ENCODE measurements around the gene ACSM3. TPM values are rescaled to one million over a fixed set of nuclear protein-coding genes. Genes with fewer than 3 reads are reported as not detected.
A peak's percentile ranks its signal among the peaks of the same experiment; 100 is the strongest.

The ACSM3 gene
- total and polyA plus RNA-seq, 2 experiments from 2014 or later, result 1.8 to 4.5 TPM

- TF ChIP-seq CTCF (IDR thresholded peaks at IDR 0.05; ENCODE audit: low read depth, low read length), result no peak
- peaks cover 12% of the 10 kb centered on the region for H3K36me3 ChIP-seq
- no peak for DNase-seq (ENCODE audit: low read depth in 1 of 2, low spot score in 1 of 2)
- H3K27ac ChIP-seq, result no peak overlapping the region
- H3K4me3 ChIP-seq, result no peak overlapping the region
- H3K27me3 ChIP-seq, result no peaks in the 10 kb centered on the region
- H3K9me3 ChIP-seq (ENCODE audit: low read depth), result no peaks in the 10 kb centered on the region
- peaks cover 3% of the 10 kb centered on the region for H3K4me1 ChIP-seq (ENCODE audit: low read depth)
These were observed 57.9 kb downstream of the ACSM3 start for GRCh38 chr16:20821682-20822081.

- Histone ChIP-seq H3K27me3 (no peaks in the 10 kb centered on the region), H3K27ac (no peak overlapping the region), H3K4me1 (ENCODE audit: low read depth) (peaks cover 3% of the 10 kb centered on the region), H3K36me3 (peaks cover 12% of the 10 kb centered on the region), H3K9me3 (ENCODE audit: low read depth) (no peaks in the 10 kb centered on the region), H3K4me3 (no peak overlapping the region)
- TF ChIP-seq CTCF (IDR thresholded peaks at IDR 0.05; ENCODE audit: low read depth, low read length), result no peak
- DNase-seq (ENCODE audit: low read depth in 1 of 2, low spot score in 1 of 2), result no peak
These were observed 58.9 kb downstream of the ACSM3 start for GRCh38 chr16:20822521-20823325.

- no peak overlapping the region for H3K4me3 ChIP-seq
- peaks cover 13% of the 10 kb centered on the region for H3K36me3 ChIP-seq
- H3K9me3 ChIP-seq (ENCODE audit: low read depth), result no peaks in the 10 kb centered on the region
- peak in 1 of 2 donors; percentile 40 for DNase-seq (ENCODE audit: low read depth in 1 of 2, low spot score in 1 of 2)
- peaks cover 3% of the 10 kb centered on the region for H3K4me1 ChIP-seq (ENCODE audit: low read depth)
- H3K27me3 ChIP-seq, result no peaks in the 10 kb centered on the region
- H3K27ac ChIP-seq, result no peak overlapping the region
- no peak for TF ChIP-seq CTCF (IDR thresholded peaks at IDR 0.05; ENCODE audit: low read depth, low read length)
These were observed 62.3 kb downstream of the ACSM3 start for GRCh38 chr16:20826039-20826566.

GRCh38 chr16:20829536-20829935 is 65.7 kb downstream of the ACSM3 start:
- Histone ChIP-seq H3K4me3 (no peak overlapping the region), H3K9me3 (ENCODE audit: low read depth) (no peaks in the 10 kb centered on the region), H3K27me3 (no peaks in the 10 kb centered on the region), H3K36me3 (peaks cover 10% of the 10 kb centered on the region), H3K27ac (no peak overlapping the region), H3K4me1 (ENCODE audit: low read depth) (no peaks in the 10 kb centered on the region)
- DNase-seq (ENCODE audit: low read depth in 1 of 2, low spot score in 1 of 2), result no peak
- no peak for TF ChIP-seq CTCF (IDR thresholded peaks at IDR 0.05; ENCODE audit: low read depth, low read length)

GRCh38 chr16:20830372-20830771 is 66.6 kb downstream of the ACSM3 start:
- peaks cover 10% of the 10 kb centered on the region for H3K36me3 ChIP-seq
- no peaks in the 10 kb centered on the region for H3K4me1 ChIP-seq (ENCODE audit: low read depth)
- no peak for TF ChIP-seq CTCF (IDR thresholded peaks at IDR 0.05; ENCODE audit: low read depth, low read length)
- H3K9me3 ChIP-seq (ENCODE audit: low read depth), result no peaks in the 10 kb centered on the region
- H3K4me3 ChIP-seq, result no peak overlapping the region
- no peak for DNase-seq (ENCODE audit: low read depth in 1 of 2, low spot score in 1 of 2)
- H3K27ac ChIP-seq, result no peak overlapping the region
- H3K27me3 ChIP-seq, result no peaks in the 10 kb centered on the region

All from cardiac muscle cell (in vitro differentiated cells and primary cell).